ENCODE results near the gene NCSTN. TPM values are rescaled to one million over a fixed set of nuclear protein-coding genes. Genes with fewer than 3 reads are reported as not detected.

NCSTN gene
- total RNA-seq, 1 experiment from 2014 or later: 67.8 TPM

- Histone ChIP-seq H2BK12ac (ENCODE audit: insufficient read length, low read depth, low read length) (no peak overlapping the region), H3K23me2 (ENCODE audit: insufficient read length, low read depth, low read length, poor library complexity, severe bottlenecking) (no peaks in the 10 kb centered on the region), H3K14ac (ENCODE audit: insufficient read depth, low read length) (no peak overlapping the region), H2AK5ac (ENCODE audit: insufficient read length, low read length) (no peak overlapping the region), H2BK20ac (ENCODE audit: low read depth, low read length, poor library complexity, severe bottlenecking) (no peak overlapping the region), H4K20me1 (ENCODE audit: control insufficient read depth, insufficient read depth, insufficient read length) (peaks cover 5% of the 10 kb centered on the region), H3K79me1 (ENCODE audit: insufficient read depth, low read depth, low read length, poor library complexity, severe bottlenecking) (peaks cover 3% of the 10 kb centered on the region), H3K56ac (ENCODE audit: insufficient read length, low read depth, low read length) (no peak overlapping the region), H4K8ac (replicated peaks; ENCODE audit: insufficient read length, low read depth, low read length) (no peak overlapping the region), H4K91ac (ENCODE audit: insufficient read length, low read depth, low read length) (no peak overlapping the region), H3K4ac (ENCODE audit: low read depth, low read length) (no peak overlapping the region), H3K79me2 (ENCODE audit: insufficient read depth, low read length) (peaks cover 9% of the 10 kb centered on the region; the same call in 1 of the 2 replicates), H2BK15ac (ENCODE audit: low read depth, low read length) (no peak overlapping the region), H3K27me3 (ENCODE audit: insufficient read depth, low read length) (no peaks in the 10 kb centered on the region), H3K9ac (ENCODE audit: extremely low read depth, insufficient read length, low read length) (no peak overlapping the region), H4K5ac (ENCODE audit: insufficient read length, low read depth, low read length) (no peak overlapping the region), H3T11ph (ENCODE audit: low read length) (no peak overlapping the region), H2BK120ac (ENCODE audit: low read depth, low read length, poor library complexity, severe bottlenecking) (no peak overlapping the region), H2BK5ac (ENCODE audit: insufficient read length, low read length) (no peak overlapping the region), H3K4me2 (ENCODE audit: insufficient read depth, insufficient read length, low read length) (no peak overlapping the region), H3K23ac (ENCODE audit: insufficient read length, low read depth, low read length) (no peak overlapping the region), H3K27ac (ENCODE audit: insufficient read length, low read depth, low read length) (no peak overlapping the region), H3K9me3 (ENCODE audit: control insufficient read depth, low read depth, low read length) (no peaks in the 10 kb centered on the region), H2AFZ (ENCODE audit: low read length) (no peak overlapping the region), H3K18ac (ENCODE audit: insufficient read length, low read depth, low read length) (no peak overlapping the region), H3K4me1 (ENCODE audit: insufficient read depth, low read length) (peaks cover 24% of the 10 kb centered on the region)
- TF ChIP-seq CTCF (conservative IDR thresholded peaks at IDR 0.05): no peak
- peaks cover 80 to 82% of the 10 kb centered on the region in 2 experiments for H3K4me1 Mint-ChIP-seq
- WGBS (ENCODE audit: extremely low coverage, insufficient read length, low lambda C conversion rate): no CpG with 5 or more reads among the region's 12 CpGs
- peak overlapping the region in 1 of 2 experiments; percentile 43; a peak in 2 of 5 replicates for H3K4me3 Mint-ChIP-seq
- peak; percentile 46 for DNase-seq
- no peaks in the 10 kb centered on the region for H3K9me3 Mint-ChIP-seq
- no peaks in the 10 kb centered on the region for H3K27me3 Mint-ChIP-seq (ENCODE audit: low read depth)
- peak overlapping the region; percentile 78 to 92 (median 90); a peak in 4 of 7 replicates for H3K27ac Mint-ChIP-seq
- peaks cover 4 to 22% (median 7%) of the 10 kb centered on the region in 3 experiments; a peak in 6 of 7 replicates for H3K36me3 Mint-ChIP-seq (ENCODE audit: insufficient read depth in 1 of 3, low read depth in 3 of 3)
Measured at GRCh38 chr1:160407839-160408801, 64.9 kb downstream of the NCSTN start.

Other genes with a start within 250 kb of the NCSTN start
- gene IGSF8, start 244.8 kb upstream of the NCSTN start, total RNA-seq (2021): 56.2 and 57.4 TPM in 2 replicates
- 3.0 and 4.6 TPM in 2 replicates for gene ATP1A2, start 227.6 kb upstream of the NCSTN start, total RNA-seq (2021)
- gene ATP1A4, start 191.8 kb upstream of the NCSTN start, total RNA-seq (2021): 0.20 and 0.44 TPM in 2 replicates
- 0.55 and 0.70 TPM in 2 replicates for gene CASQ1, start 152.8 kb upstream of the NCSTN start, total RNA-seq (2021)
- 80.8 and 82.1 TPM in 2 replicates for gene PEA15, start 138.0 kb upstream of the NCSTN start, total RNA-seq (2021)
- gene DCAF8, start 80.8 kb upstream of the NCSTN start, total RNA-seq (2021): 96.7 and 106 TPM in 2 replicates
- gene PEX19, start 58.2 kb upstream of the NCSTN start, total RNA-seq (2021): 86.8 and 92.7 TPM in 2 replicates
- 118 TPM in 2 replicates for gene COPA, start 133 bp upstream of the NCSTN start, total RNA-seq (2021)
- gene NHLH1, start 23.7 kb downstream of the NCSTN start, total RNA-seq (2021): 1.3 and 1.5 TPM in 2 replicates
- 57.7 and 58.5 TPM in 2 replicates for gene VANGL2, start 57.2 kb downstream of the NCSTN start, total RNA-seq (2021)
- not detected in 2 replicates for gene SLAMF6, start 179.9 kb downstream of the NCSTN start, total RNA-seq (2021)
- gene CD84, start 236.1 kb downstream of the NCSTN start, total RNA-seq (2021): not detected in 2 replicates

All from H9 (cell line).